HEK293 (cell line): ENCODE measurements around the gene EIF4A3.
"Not testable (repeated sequence)": the region's sequence is repeated elsewhere in the genome, so short reads cannot be mapped to it uniquely, and the experiment has no call there.

Experiments
- ATF2 ChIP-seq: fragments of 450-650 bp; formaldehyde crosslinking; IDR thresholded peaks from 2 replicates; pipeline ENCODE4 v1.5.1; 2016; ENCODE audit warnings: missing biosample characterization, missing genetic modification characterization, low read depth
- CTCF ChIP-seq: fragments of 450-650 bp; formaldehyde crosslinking; IDR thresholded peaks from 2 replicates; pipeline ENCODE4 v1.5.1; 2016; ENCODE audit warnings: missing biosample characterization, missing genetic modification characterization
- ELK4 ChIP-seq: IDR thresholded peaks from 2 replicates; pipeline ENCODE4 v1.6.1; 2011; ENCODE audit warnings: mild to moderate bottlenecking, low read depth, low read length, borderline replicate concordance
- GLI2 ChIP-seq: fragments of 450-650 bp; formaldehyde crosslinking; IDR thresholded peaks from 2 replicates; pipeline ENCODE4; 2017; ENCODE audit warnings: missing biosample characterization, missing genetic modification characterization, low read depth, borderline replicate concordance
- MYNN ChIP-seq: fragments of 450-650 bp; formaldehyde crosslinking; IDR thresholded peaks from 2 replicates; pipeline ENCODE4 v1.5.1; 2016; ENCODE audit warnings: missing biosample characterization, missing genetic modification characterization, borderline replicate concordance
- PRDM1 ChIP-seq: fragments of 450-650 bp; formaldehyde crosslinking; IDR thresholded peaks from 2 replicates; pipeline ENCODE4; 2016; ENCODE audit warnings: missing biosample characterization, missing genetic modification characterization
- ZBTB1 ChIP-seq: fragments of 450-650 bp; formaldehyde crosslinking; IDR thresholded peaks from 2 replicates; pipeline ENCODE4 v1.5.1; 2016; ENCODE audit warnings: missing biosample characterization, missing genetic modification characterization
- ZBTB17 ChIP-seq: fragments of 450-650 bp; formaldehyde crosslinking; IDR thresholded peaks from 2 replicates; pipeline ENCODE4 v1.5.1; 2016; ENCODE audit warnings: missing biosample characterization, missing genetic modification characterization
- ZBTB7A ChIP-seq: fragments of 450-650 bp; formaldehyde crosslinking; IDR thresholded peaks from 2 replicates; pipeline ENCODE4 v1.5.1; 2016; ENCODE audit warnings: low read depth, missing biosample characterization, missing genetic modification characterization
- ZNF350 ChIP-seq: fragments of 450-650 bp; formaldehyde crosslinking; IDR thresholded peaks from 2 replicates; pipeline ENCODE4 v1.5.0; 2017; ENCODE audit warnings: missing biosample characterization, mild to moderate bottlenecking, missing genetic modification characterization
- ZNF792 ChIP-seq: fragments of 450-650 bp; formaldehyde crosslinking; IDR thresholded peaks from 2 replicates; pipeline ENCODE4 v1.5.1; 2016; ENCODE audit warnings: missing biosample characterization, missing genetic modification characterization
- TF ChIP-seq, protein P1 (sequence below): fragments of 450-650 bp; formaldehyde crosslinking; conservative IDR thresholded peaks from 2 replicates; pipeline ENCODE4 v1.5.1; 2016; ENCODE audit warnings: low read depth, missing biosample characterization, missing genetic modification characterization
- TF ChIP-seq, protein P2 (sequence below): fragments of 450-650 bp; IDR thresholded peaks from 2 replicates; pipeline ENCODE4 v1.5.1; 2018; ENCODE audit warnings: missing biosample characterization, missing genetic modification characterization

- TF ChIP-seq, protein P1, sequence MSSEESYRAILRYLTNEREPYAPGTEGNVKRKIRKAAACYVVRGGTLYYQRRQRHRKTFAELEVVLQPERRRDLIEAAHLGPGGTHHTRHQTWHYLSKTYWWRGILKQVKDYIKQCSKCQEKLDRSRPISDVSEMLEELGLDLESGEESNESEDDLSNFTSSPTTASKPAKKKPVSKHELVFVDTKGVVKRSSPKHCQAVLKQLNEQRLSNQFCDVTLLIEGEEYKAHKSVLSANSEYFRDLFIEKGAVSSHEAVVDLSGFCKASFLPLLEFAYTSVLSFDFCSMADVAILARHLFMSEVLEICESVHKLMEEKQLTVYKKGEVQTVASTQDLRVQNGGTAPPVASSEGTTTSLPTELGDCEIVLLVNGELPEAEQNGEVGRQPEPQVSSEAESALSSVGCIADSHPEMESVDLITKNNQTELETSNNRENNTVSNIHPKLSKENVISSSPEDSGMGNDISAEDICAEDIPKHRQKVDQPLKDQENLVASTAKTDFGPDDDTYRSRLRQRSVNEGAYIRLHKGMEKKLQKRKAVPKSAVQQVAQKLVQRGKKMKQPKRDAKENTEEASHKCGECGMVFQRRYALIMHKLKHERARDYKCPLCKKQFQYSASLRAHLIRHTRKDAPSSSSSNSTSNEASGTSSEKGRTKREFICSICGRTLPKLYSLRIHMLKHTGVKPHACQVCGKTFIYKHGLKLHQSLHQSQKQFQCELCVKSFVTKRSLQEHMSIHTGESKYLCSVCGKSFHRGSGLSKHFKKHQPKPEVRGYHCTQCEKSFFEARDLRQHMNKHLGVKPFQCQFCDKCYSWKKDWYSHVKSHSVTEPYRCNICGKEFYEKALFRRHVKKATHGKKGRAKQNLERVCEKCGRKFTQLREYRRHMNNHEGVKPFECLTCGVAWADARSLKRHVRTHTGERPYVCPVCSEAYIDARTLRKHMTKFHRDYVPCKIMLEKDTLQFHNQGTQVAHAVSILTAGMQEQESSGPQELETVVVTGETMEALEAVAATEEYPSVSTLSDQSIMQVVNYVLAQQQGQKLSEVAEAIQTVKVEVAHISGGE (tag by site-specific recombination) = not testable (repeated sequence)
- not testable (repeated sequence) for TF ChIP-seq CTCF; PRDM1 (tag by site-specific recombination); ELK4; ZBTB7A; ZNF350; ATF2 (tag by site-specific recombination); GLI2; ZNF792 (tag by site-specific recombination); MYNN (tag by site-specific recombination); ZBTB17; ZBTB1
- TF ChIP-seq, protein P2, sequence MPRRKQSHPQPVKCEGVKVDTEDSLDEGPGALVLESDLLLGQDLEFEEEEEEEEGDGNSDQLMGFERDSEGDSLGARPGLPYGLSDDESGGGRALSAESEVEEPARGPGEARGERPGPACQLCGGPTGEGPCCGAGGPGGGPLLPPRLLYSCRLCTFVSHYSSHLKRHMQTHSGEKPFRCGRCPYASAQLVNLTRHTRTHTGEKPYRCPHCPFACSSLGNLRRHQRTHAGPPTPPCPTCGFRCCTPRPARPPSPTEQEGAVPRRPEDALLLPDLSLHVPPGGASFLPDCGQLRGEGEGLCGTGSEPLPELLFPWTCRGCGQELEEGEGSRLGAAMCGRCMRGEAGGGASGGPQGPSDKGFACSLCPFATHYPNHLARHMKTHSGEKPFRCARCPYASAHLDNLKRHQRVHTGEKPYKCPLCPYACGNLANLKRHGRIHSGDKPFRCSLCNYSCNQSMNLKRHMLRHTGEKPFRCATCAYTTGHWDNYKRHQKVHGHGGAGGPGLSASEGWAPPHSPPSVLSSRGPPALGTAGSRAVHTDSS = not testable (repeated sequence)
Observed at GRCh38 chr17:80090164-80090563, 56.8 kb downstream of the EIF4A3 start.
